Effector memory CD8-positive, alpha-beta T cell (primary cell): ENCODE results near the gene NME3.
A peak's percentile ranks its signal among the peaks of the same experiment; 100 is the strongest.
"Not testable (repeated sequence)": the region's sequence is repeated elsewhere in the genome, so short reads cannot be mapped to it uniquely, and the experiment has no call there.

Experiments
- ATAC-seq: fragments of 150-1000 bp; cut with Tn5 transposase; replicated peaks from 2 replicates; pipeline ENCODE4 v1.10.0; 2021; ENCODE audit warnings: mild to moderate bottlenecking, moderate library complexity
- DNase-seq, 3 experiments: peaks; one replicate each; pipeline ENCODE4 v3.0.0; 2021
- H3K27ac Mint-ChIP-seq, 2 donors: one replicate each; pipeline ENCODE4 v1.8.0; 2022; ENCODE audit warnings: mild to moderate bottlenecking in 2 of 2, mixed read lengths in 2 of 2, moderate library complexity in 2 of 2
- H3K27me3 Mint-ChIP-seq, 2 donors: one replicate each; pipeline ENCODE4 v1.8.0; 2022; ENCODE audit warnings: mixed read lengths in 2 of 2
- H3K36me3 Mint-ChIP-seq: one replicate; pipeline ENCODE4 v1.8.0; 2022; ENCODE audit warnings: mild to moderate bottlenecking, moderate library complexity, mixed read lengths; ENCODE audit not compliant: insufficient read depth
- H3K4me1 Mint-ChIP-seq, 2 donors: one replicate each; pipeline ENCODE4 v1.8.0; 2022; ENCODE audit warnings: low read depth in 2 of 2, mixed read lengths in 2 of 2
- H3K4me3 Mint-ChIP-seq, 2 donors: one replicate each; pipeline ENCODE4 v1.8.0; 2022; ENCODE audit warnings: mild to moderate bottlenecking in 2 of 2, mixed read lengths in 2 of 2, moderate library complexity in 2 of 2
- H3K9me3 Mint-ChIP-seq, 2 donors: one replicate each; pipeline ENCODE4 v1.8.0; 2022; ENCODE audit warnings: mixed read lengths in 2 of 2

NME3 gene

GRCh38 chr16:1740234-1740633, 31.1 kb downstream of the NME3 start:
- no peaks in the 10 kb centered on the region for H3K27me3 Mint-ChIP-seq
- ATAC-seq (no peak), DNase-seq (no peak)
- peaks cover 1 to 7% of the 10 kb centered on the region in 2 donors for H3K4me1 Mint-ChIP-seq
- no peaks in the 10 kb centered on the region for H3K9me3 Mint-ChIP-seq
- peaks cover 22% of the 10 kb centered on the region for H3K36me3 Mint-ChIP-seq
- no peak overlapping the region for H3K27ac Mint-ChIP-seq
- H3K4me3 Mint-ChIP-seq = no peak overlapping the region

GRCh38 chr16:1734816-1735215, 36.5 kb downstream of the NME3 start:
- H3K36me3 Mint-ChIP-seq = peaks cover 33% of the 10 kb centered on the region
- no peaks in the 10 kb centered on the region for H3K4me1 Mint-ChIP-seq
- H3K9me3 Mint-ChIP-seq = no peaks in the 10 kb centered on the region
- no peaks in the 10 kb centered on the region for H3K27me3 Mint-ChIP-seq
- ATAC-seq (no peak), DNase-seq (no peak)
- H3K4me3 Mint-ChIP-seq = no peak overlapping the region
- no peak overlapping the region for H3K27ac Mint-ChIP-seq

- peaks cover 40% of the 10 kb centered on the region for H3K36me3 Mint-ChIP-seq
- H3K4me3 Mint-ChIP-seq = no peak overlapping the region
- DNase-seq (no peak), ATAC-seq (no peak)
- H3K4me1 Mint-ChIP-seq = no peaks in the 10 kb centered on the region
- H3K27ac Mint-ChIP-seq = no peak overlapping the region
- no peaks in the 10 kb centered on the region for H3K27me3 Mint-ChIP-seq
- H3K9me3 Mint-ChIP-seq = no peaks in the 10 kb centered on the region
These were observed 37.2 kb downstream of the NME3 start for GRCh38 chr16:1734123-1734522.

- not testable (repeated sequence) for H3K9me3 Mint-ChIP-seq, H3K4me3 Mint-ChIP-seq, H3K27ac Mint-ChIP-seq, DNase-seq, ATAC-seq, H3K27me3 Mint-ChIP-seq, H3K4me1 Mint-ChIP-seq
- H3K36me3 Mint-ChIP-seq = peaks cover 48% of the 10 kb centered on the region
These were observed 38.8 kb downstream of the NME3 start for GRCh38 chr16:1732551-1732987.

- peaks cover 53% of the 10 kb centered on the region for H3K36me3 Mint-ChIP-seq
- no peak overlapping the region for H3K27ac Mint-ChIP-seq
- H3K9me3 Mint-ChIP-seq = no peaks in the 10 kb centered on the region
- peaks cover 2 to 3% of the 10 kb centered on the region in 2 donors for H3K4me1 Mint-ChIP-seq
- DNase-seq = no peak
- ATAC-seq = no peak
- no peak overlapping the region for H3K4me3 Mint-ChIP-seq
- no peaks in the 10 kb centered on the region for H3K27me3 Mint-ChIP-seq
These were observed 39.3 kb downstream of the NME3 start for GRCh38 chr16:1732071-1732470.

- peaks cover 57% of the 10 kb centered on the region for H3K36me3 Mint-ChIP-seq
- no peak for ATAC-seq
- no peak for DNase-seq
- no peak overlapping the region for H3K4me3 Mint-ChIP-seq
- H3K9me3 Mint-ChIP-seq = no peaks in the 10 kb centered on the region
- H3K4me1 Mint-ChIP-seq = peaks cover 6% of the 10 kb centered on the region in 2 donors
- H3K27me3 Mint-ChIP-seq = no peaks in the 10 kb centered on the region
- H3K27ac Mint-ChIP-seq = no peak overlapping the region
These were observed 39.7 kb downstream of the NME3 start for GRCh38 chr16:1731603-1732002.

GRCh38 chr16:1731073-1731472, 40.3 kb downstream of the NME3 start:
- Mint-ChIP-seq H3K4me1 (peaks cover 6% of the 10 kb centered on the region in 2 donors), H3K27me3 (no peaks in the 10 kb centered on the region), H3K27ac (no peak overlapping the region), H3K9me3 (no peaks in the 10 kb centered on the region), H3K36me3 (peaks cover 61% of the 10 kb centered on the region), H3K4me3 (no peak overlapping the region)
- DNase-seq = no peak
- ATAC-seq = no peak

GRCh38 chr16:1729445-1729844, 41.9 kb downstream of the NME3 start:
- peaks cover 70% of the 10 kb centered on the region for H3K36me3 Mint-ChIP-seq
- no peak overlapping the region for H3K27ac Mint-ChIP-seq
- H3K9me3 Mint-ChIP-seq = no peaks in the 10 kb centered on the region
- H3K4me1 Mint-ChIP-seq = peaks cover 6% of the 10 kb centered on the region in 2 donors
- H3K27me3 Mint-ChIP-seq = no peaks in the 10 kb centered on the region
- DNase-seq = no peak
- no peak for ATAC-seq
- no peak overlapping the region for H3K4me3 Mint-ChIP-seq

- peaks cover 70% of the 10 kb centered on the region for H3K36me3 Mint-ChIP-seq
- no peaks in the 10 kb centered on the region for H3K9me3 Mint-ChIP-seq
- no peaks in the 10 kb centered on the region for H3K27me3 Mint-ChIP-seq
- H3K27ac Mint-ChIP-seq = no peak overlapping the region
- peaks cover 6% of the 10 kb centered on the region in 2 donors for H3K4me1 Mint-ChIP-seq
- no peak overlapping the region for H3K4me3 Mint-ChIP-seq
- ATAC-seq (no peak), DNase-seq (no peak)
These were observed 42.3 kb downstream of the NME3 start for GRCh38 chr16:1729026-1729425.

GRCh38 chr16:1727651-1728624, 43.4 kb downstream of the NME3 start:
- H3K4me3 Mint-ChIP-seq = no peak overlapping the region
- H3K4me1 Mint-ChIP-seq = peaks cover 14% of the 10 kb centered on the region in 2 donors
- DNase-seq = no peak
- H3K36me3 Mint-ChIP-seq = peaks cover 65% of the 10 kb centered on the region
- H3K27ac Mint-ChIP-seq = no peak overlapping the region
- ATAC-seq = no peak
- no peaks in the 10 kb centered on the region for H3K27me3 Mint-ChIP-seq
- H3K9me3 Mint-ChIP-seq = no peaks in the 10 kb centered on the region

GRCh38 chr16:1726661-1727502, 44.5 kb downstream of the NME3 start:
- ATAC-seq = no peak
- Mint-ChIP-seq H3K27ac (peak overlapping the region; percentile 22 to 30), H3K36me3 (peaks cover 60% of the 10 kb centered on the region)

GRCh38 chr16:1724491-1724890, 46.9 kb downstream of the NME3 start:
- no peaks in the 10 kb centered on the region for H3K9me3 Mint-ChIP-seq
- peaks cover 54% of the 10 kb centered on the region for H3K36me3 Mint-ChIP-seq
- H3K4me3 Mint-ChIP-seq = no peak overlapping the region
- DNase-seq (no peak), ATAC-seq (no peak)
- H3K27ac Mint-ChIP-seq = no peak overlapping the region
- peaks cover 23 to 29% of the 10 kb centered on the region in 2 donors for H3K4me1 Mint-ChIP-seq
- H3K27me3 Mint-ChIP-seq = no peaks in the 10 kb centered on the region

More at GRCh38 chr16:1726661-1727502, 44.5 kb downstream of the NME3 start:
- Mint-ChIP-seq H3K9me3 (no peaks in the 10 kb centered on the region), H3K27me3 (no peaks in the 10 kb centered on the region), H3K4me3 (no peak overlapping the region), H3K4me1 (peaks cover 19 to 20% of the 10 kb centered on the region in 2 donors)
- DNase-seq = no peak

GRCh38 chr16:1723450-1724147, 47.7 kb downstream of the NME3 start:
- Mint-ChIP-seq H3K4me1 (peaks cover 27 to 38% of the 10 kb centered on the region in 2 donors), H3K4me3 (peak overlapping the region; percentile 47 to 60), H3K9me3 (no peaks in the 10 kb centered on the region), H3K36me3 (peaks cover 47% of the 10 kb centered on the region), H3K27me3 (no peaks in the 10 kb centered on the region), H3K27ac (peak overlapping the region; percentile 39 to 89)
- DNase-seq (peak; percentile 35 to 53 (median 46)), ATAC-seq (peak; percentile 27)
